HepG2 (cell line): Measurements from ENCODE around the gene SHROOM1. TPM values are rescaled to one million over a fixed set of nuclear protein-coding genes. Genes with fewer than 3 reads are reported as not detected.

Experiments
- HNRNPL ChIP-seq: fragments of 200-400 bp; formaldehyde crosslinking; IDR thresholded peaks from 2 replicates; pipeline ENCODE4 v1.6.1; 2017; ENCODE audit warnings: mild to moderate bottlenecking, low read depth, low read length
- HOXA9 ChIP-seq: sonication (generic); formaldehyde crosslinking; IDR thresholded peaks from 2 replicates; pipeline ENCODE4 v1.8.1; 2022; ENCODE audit warnings: missing genetic modification reagents, mild to moderate bottlenecking, moderate library complexity, borderline replicate concordance
- MZF1 ChIP-seq: sonication (generic); formaldehyde crosslinking; IDR thresholded peaks from 2 replicates; pipeline ENCODE4 v1.8.1; 2023; ENCODE audit warnings: mild to moderate bottlenecking, missing genetic modification reagents, borderline replicate concordance
- NR2F6 ChIP-seq, 2 experiments: IDR thresholded peaks; 2 replicates each; pipeline ENCODE4 v1.6.1; 2016; ENCODE audit warnings: antibody characterized with exemption in 1 of 2, mild to moderate bottlenecking in 1 of 2
- PRPF4 ChIP-seq: fragments of 200-400 bp; formaldehyde crosslinking; IDR thresholded peaks from 2 replicates; pipeline ENCODE4 v1.6.1; 2016; ENCODE audit warnings: low read length, low read depth; ENCODE audit not compliant: poor library complexity, severe bottlenecking
- RAD21 ChIP-seq: fragments of 450-650 bp; formaldehyde crosslinking; IDR thresholded peaks from 2 replicates; pipeline ENCODE4 v1.5.0; 2020; ENCODE audit warnings: mild to moderate bottlenecking
- TOPORS ChIP-seq: sonication (generic); formaldehyde crosslinking; IDR thresholded peaks from 2 replicates; pipeline ENCODE4 v1.8.0; 2023; ENCODE audit warnings: mild to moderate bottlenecking, missing genetic modification reagents
- ZBTB7B ChIP-seq: sonication (generic); formaldehyde crosslinking; IDR thresholded peaks from 2 replicates; pipeline ENCODE4 v1.4.0; 2020; ENCODE audit warnings: missing genetic modification reagents
- ZNF160 ChIP-seq: sonication (generic); formaldehyde crosslinking; IDR thresholded peaks from 2 replicates; pipeline ENCODE4 v1.8.0; 2022; ENCODE audit warnings: mild to moderate bottlenecking, inconsistent platforms, missing genetic modification reagents
- ZNF230 ChIP-seq: sonication (generic); formaldehyde crosslinking; IDR thresholded peaks from 2 replicates; pipeline ENCODE4 v1.4.0; 2020; ENCODE audit warnings: mild to moderate bottlenecking, missing genetic modification reagents
- ZNF354B ChIP-seq: sonication (generic); formaldehyde crosslinking; IDR thresholded peaks from 2 replicates; pipeline ENCODE4 v1.8.0; 2022; ENCODE audit warnings: mild to moderate bottlenecking, missing genetic modification reagents
- ZNF747 ChIP-seq: sonication (generic); formaldehyde crosslinking; IDR thresholded peaks from 2 replicates; pipeline ENCODE4 v1.8.1; 2023; ENCODE audit warnings: missing genetic modification reagents, mild to moderate bottlenecking, borderline replicate concordance
- ZSCAN20 ChIP-seq: sonication (generic); formaldehyde crosslinking; IDR thresholded peaks from 2 replicates; pipeline ENCODE4 v1.4.0; 2020; ENCODE audit warnings: missing genetic modification reagents, mild to moderate bottlenecking, borderline replicate concordance
- polyA plus RNA-seq, 8 experiments: library from polyadenylated mRNA; depleted of rRNA in 3 of 8; stranded (reverse) in 7 of 8; unstranded in 1 of 8; fragments of >200 nt; fragmentation: Illumina TruSeq in 4 of 8; extraction: Trizol in 4 of 8; gene quantifications; 2 replicates each; pipeline versions ENCODE4 v1.2.1 to v1.2.3, GENCODE V29; 2011 to 2016; ENCODE audit warnings: low read depth in 4 of 8, missing spikeins in 1 of 8, mixed read lengths in 1 of 8; ENCODE audit not compliant: insufficient read depth in 1 of 8
- total RNA-seq, 5 experiments: library from RNA; depleted of rRNA; stranded (reverse); fragments of >200 nt; fragmentation: Illumina TruSeq; extraction: Trizol; gene quantifications; 2 replicates each; pipeline ENCODE4 v1.2.3, GENCODE V29; 2016; ENCODE audit warnings: low read depth in 1 of 5
- TF ChIP-seq, protein P1 (sequence below): sonication (generic); formaldehyde crosslinking; IDR thresholded peaks from 2 replicates; pipeline ENCODE4 v1.4.0; 2020; ENCODE audit warnings: missing genetic modification reagents, borderline replicate concordance
- TF ChIP-seq, protein P2 (sequence below): sonication (generic); formaldehyde crosslinking; IDR thresholded peaks from 2 replicates; pipeline ENCODE4 v1.4.0; 2020; ENCODE audit warnings: missing genetic modification reagents
- TF ChIP-seq, protein P3 (sequence below): sonication (generic); formaldehyde crosslinking; IDR thresholded peaks from 2 replicates; pipeline ENCODE4 v1.8.0; 2022; ENCODE audit warnings: missing genetic modification reagents, mild to moderate bottlenecking, moderate library complexity, borderline replicate concordance
- TF ChIP-seq, protein P4 (sequence below): sonication (generic); formaldehyde crosslinking; IDR thresholded peaks from 2 replicates; pipeline ENCODE4 v1.8.0; 2022; ENCODE audit warnings: mild to moderate bottlenecking, missing genetic modification reagents, moderate library complexity
- TF ChIP-seq, protein P5 (sequence below): sonication (generic); formaldehyde crosslinking; IDR thresholded peaks from 2 replicates; pipeline ENCODE4 v1.8.1; 2023; ENCODE audit warnings: missing genetic modification reagents, inconsistent platforms, borderline replicate concordance
- TF ChIP-seq, protein P6 (sequence below): sonication (generic); formaldehyde crosslinking; IDR thresholded peaks from 2 replicates; pipeline ENCODE4 v1.4.0; 2020; ENCODE audit warnings: missing genetic modification reagents

The SHROOM1 gene
- total and polyA plus RNA-seq, 2 of the 13 experiments (the other 11 are each of a cell fraction or from before 2014, with no cell fraction given), result 18.2 to 25.7 TPM

DNA sequence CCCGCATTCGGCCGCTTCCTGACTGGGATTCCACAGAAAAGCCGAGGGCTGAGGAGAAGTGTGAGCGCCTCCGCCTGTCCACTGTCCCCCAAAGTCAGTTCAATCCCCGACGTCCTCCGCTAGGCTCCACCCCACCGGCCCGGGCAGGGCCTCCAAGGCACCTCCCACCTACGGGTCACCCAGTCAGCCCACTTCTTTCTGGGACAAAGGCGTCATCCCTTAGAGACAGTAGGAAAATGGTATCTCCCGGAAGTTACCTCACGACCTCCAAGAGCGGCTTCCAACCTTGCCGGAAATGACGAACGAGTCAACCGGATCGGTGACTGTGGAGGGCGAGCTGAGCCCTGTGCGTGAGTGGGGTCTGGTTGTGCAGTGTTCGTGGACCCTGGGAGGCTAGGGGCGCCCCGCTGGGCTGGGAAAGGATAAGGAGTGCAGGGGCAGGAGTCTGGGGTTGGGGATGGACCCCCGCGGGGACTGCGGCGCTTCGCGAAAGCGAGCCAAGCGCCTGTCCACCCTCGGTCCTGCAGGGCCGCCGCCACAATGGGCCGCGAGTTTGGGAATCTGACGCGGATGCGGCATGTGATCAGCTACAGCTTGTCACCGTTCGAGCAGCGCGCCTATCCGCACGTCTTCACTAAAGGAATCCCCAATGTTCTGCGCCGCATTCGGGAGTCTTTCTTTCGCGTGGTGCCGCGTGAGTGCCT, 36.0 kb upstream of the SHROOM1 start, which contains the start of the genes GDF9 and UQCRQ (continued):
- TF ChIP-seq, protein P1, sequence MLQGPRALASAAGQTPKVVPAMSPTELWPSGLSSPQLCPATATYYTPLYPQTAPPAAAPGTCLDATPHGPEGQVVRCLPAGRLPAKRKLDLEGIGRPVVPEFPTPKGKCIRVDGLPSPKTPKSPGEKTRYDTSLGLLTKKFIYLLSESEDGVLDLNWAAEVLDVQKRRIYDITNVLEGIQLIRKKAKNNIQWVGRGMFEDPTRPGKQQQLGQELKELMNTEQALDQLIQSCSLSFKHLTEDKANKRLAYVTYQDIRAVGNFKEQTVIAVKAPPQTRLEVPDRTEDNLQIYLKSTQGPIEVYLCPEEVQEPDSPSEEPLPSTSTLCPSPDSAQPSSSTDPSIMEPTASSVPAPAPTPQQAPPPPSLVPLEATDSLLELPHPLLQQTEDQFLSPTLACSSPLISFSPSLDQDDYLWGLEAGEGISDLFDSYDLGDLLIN, result 0 out of 2 replicates have a peak, but pooled peaks have one; percentile 59
- TF ChIP-seq TOPORS (CRISPR knock-in tag) (peak; percentile 69; the same call in 1 of the 2 replicates), ZNF160 (CRISPR knock-in tag) (no peak; the same call in 1 of the 2 replicates), HNRNPL (0 out of 2 replicates have a peak, but pooled peaks have one; percentile 46), HOXA9 (CRISPR knock-in tag) (peak; percentile 5; the same call in 1 of the 2 replicates), PRPF4 (no peak), ZNF230 (CRISPR knock-in tag) (peak; percentile 83; the same call in 1 of the 2 replicates), NR2F6 (IDR thresholded peaks at IDR 0.05) (peak; percentile 59), NR2F6 (CRISPR knock-in tag; IDR thresholded peaks at IDR 0.05) (peak; percentile 64), ZNF354B (CRISPR knock-in tag) (no peak), ZNF747 (peak; percentile 72; the same call in 1 of the 2 replicates), MZF1 (CRISPR knock-in tag) (no peak), ZSCAN20 (CRISPR knock-in tag) (no peak), ZBTB7B (CRISPR knock-in tag) (no peak), RAD21 (CRISPR knock-in tag) (peak; percentile 92)
- TF ChIP-seq, protein P2, sequence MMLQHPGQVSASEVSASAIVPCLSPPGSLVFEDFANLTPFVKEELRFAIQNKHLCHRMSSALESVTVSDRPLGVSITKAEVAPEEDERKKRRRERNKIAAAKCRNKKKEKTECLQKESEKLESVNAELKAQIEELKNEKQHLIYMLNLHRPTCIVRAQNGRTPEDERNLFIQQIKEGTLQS (CRISPR knock-in tag), result no peak
- TF ChIP-seq, protein P3, sequence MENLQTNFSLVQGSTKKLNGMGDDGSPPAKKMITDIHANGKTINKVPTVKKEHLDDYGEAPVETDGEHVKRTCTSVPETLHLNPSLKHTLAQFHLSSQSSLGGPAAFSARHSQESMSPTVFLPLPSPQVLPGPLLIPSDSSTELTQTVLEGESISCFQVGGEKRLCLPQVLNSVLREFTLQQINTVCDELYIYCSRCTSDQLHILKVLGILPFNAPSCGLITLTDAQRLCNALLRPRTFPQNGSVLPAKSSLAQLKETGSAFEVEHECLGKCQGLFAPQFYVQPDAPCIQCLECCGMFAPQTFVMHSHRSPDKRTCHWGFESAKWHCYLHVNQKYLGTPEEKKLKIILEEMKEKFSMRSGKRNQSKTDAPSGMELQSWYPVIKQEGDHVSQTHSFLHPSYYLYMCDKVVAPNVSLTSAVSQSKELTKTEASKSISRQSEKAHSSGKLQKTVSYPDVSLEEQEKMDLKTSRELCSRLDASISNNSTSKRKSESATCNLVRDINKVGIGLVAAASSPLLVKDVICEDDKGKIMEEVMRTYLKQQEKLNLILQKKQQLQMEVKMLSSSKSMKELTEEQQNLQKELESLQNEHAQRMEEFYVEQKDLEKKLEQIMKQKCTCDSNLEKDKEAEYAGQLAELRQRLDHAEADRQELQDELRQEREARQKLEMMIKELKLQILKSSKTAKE (CRISPR knock-in tag), result no peak; the same call in 1 of the 2 replicates
- TF ChIP-seq, protein P4, sequence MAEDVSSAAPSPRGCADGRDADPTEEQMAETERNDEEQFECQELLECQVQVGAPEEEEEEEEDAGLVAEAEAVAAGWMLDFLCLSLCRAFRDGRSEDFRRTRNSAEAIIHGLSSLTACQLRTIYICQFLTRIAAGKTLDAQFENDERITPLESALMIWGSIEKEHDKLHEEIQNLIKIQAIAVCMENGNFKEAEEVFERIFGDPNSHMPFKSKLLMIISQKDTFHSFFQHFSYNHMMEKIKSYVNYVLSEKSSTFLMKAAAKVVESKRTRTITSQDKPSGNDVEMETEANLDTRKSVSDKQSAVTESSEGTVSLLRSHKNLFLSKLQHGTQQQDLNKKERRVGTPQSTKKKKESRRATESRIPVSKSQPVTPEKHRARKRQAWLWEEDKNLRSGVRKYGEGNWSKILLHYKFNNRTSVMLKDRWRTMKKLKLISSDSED (CRISPR knock-in tag), result no peak
- TF ChIP-seq, protein P5, sequence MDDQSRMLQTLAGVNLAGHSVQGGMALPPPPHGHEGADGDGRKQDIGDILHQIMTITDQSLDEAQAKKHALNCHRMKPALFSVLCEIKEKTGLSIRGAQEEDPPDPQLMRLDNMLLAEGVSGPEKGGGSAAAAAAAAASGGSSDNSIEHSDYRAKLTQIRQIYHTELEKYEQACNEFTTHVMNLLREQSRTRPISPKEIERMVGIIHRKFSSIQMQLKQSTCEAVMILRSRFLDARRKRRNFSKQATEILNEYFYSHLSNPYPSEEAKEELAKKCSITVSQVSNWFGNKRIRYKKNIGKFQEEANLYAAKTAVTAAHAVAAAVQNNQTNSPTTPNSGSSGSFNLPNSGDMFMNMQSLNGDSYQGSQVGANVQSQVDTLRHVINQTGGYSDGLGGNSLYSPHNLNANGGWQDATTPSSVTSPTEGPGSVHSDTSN (CRISPR knock-in tag), result no peak
- TF ChIP-seq, protein P6, sequence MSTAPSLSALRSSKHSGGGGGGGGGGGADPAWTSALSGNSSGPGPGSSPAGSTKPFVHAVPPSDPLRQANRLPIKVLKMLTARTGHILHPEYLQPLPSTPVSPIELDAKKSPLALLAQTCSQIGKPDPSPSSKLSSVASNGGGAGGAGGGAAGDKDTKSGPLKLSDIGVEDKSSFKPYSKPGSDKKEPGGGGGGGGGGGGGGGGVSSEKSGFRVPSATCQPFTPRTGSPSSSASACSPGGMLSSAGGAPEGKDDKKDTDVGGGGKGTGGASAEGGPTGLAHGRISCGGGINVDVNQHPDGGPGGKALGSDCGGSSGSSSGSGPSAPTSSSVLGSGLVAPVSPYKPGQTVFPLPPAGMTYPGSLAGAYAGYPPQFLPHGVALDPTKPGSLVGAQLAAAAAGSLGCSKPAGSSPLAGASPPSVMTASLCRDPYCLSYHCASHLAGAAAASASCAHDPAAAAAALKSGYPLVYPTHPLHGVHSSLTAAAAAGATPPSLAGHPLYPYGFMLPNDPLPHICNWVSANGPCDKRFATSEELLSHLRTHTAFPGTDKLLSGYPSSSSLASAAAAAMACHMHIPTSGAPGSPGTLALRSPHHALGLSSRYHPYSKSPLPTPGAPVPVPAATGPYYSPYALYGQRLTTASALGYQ (CRISPR knock-in tag), result peak; percentile 64; the same call in 1 of the 2 replicates
